Ovary (tissue), 9 donors: ENCODE results near the gene FAN1. TPM values are rescaled to one million over a fixed set of nuclear protein-coding genes. Genes with fewer than 3 reads are reported as not detected.

Experiments used
- DNase-seq, 5 donors: peaks; one replicate each; pipeline ENCODE4 v3.0.0-alpha.2; 2019 to 2020
- H3K27ac ChIP-seq, 2 donors: fragments of 200-600 bp; one replicate each; pipeline versions ENCODE4 v1.5.1 to v1.8.0; 2019 to 2022
- H3K27me3 ChIP-seq: fragments of 200-600 bp; one replicate; pipeline ENCODE4 v1.8.0; 2022
- H3K36me3 ChIP-seq: fragments of 200-600 bp; sonication (generic); one replicate; pipeline ENCODE4 v1.5.1; 2019
- H3K4me1 ChIP-seq: one replicate; pipeline ENCODE4 v1.8.1; 2013; ENCODE audit warnings: mild to moderate bottlenecking, moderate library complexity; ENCODE audit not compliant: insufficient read depth
- H3K4me3 ChIP-seq: fragments of 200-600 bp; sonication (generic); one replicate; pipeline ENCODE4 v1.5.1; 2017
- H3K9me3 ChIP-seq, 2 donors: fragments of 200-600 bp in 1 of 2; sonication (generic) in 1 of 2; one replicate each; pipeline versions ENCODE4 v1.5.1 to v1.8.1; 2013 to 2019; ENCODE audit warnings: mild to moderate bottlenecking in 1 of 2, moderate library complexity in 1 of 2
- CTCF ChIP-seq, 3 donors: fragments of 450-650 bp in 2 of 3; fragments of 200-600 bp in 1 of 3; IDR thresholded peaks; one replicate each; pipeline versions ENCODE4 v1.5.1 to v1.8.0; 2016 to 2022; ENCODE audit warnings: antibody characterized with exemption in 3 of 3, mild to moderate bottlenecking in 1 of 3
- EP300 ChIP-seq: sonication (generic); formaldehyde crosslinking; IDR thresholded peaks from one replicate; pipeline ENCODE4 v1.6.1; 2017; ENCODE audit warnings: antibody characterized with exemption
- POLR2A ChIP-seq: fragments of 450-650 bp; IDR thresholded peaks from one replicate; pipeline ENCODE4 v1.6.1; 2017; ENCODE audit warnings: antibody characterized with exemption, mild to moderate bottlenecking, moderate library complexity
- WGBS, 3 donors: extraction: QIAGEN DNeasy Blood & Tissue Kit in 1 of 3; methylation state at CpG; one replicate each; pipeline versions ENCODE4 v1.1.5 to v1.1.7; 2013 to 2017; 5-methylcytosine and 5-hydroxymethylcytosine counted together
- intact Hi-C, 4 donors: fragments of 100-400 bp; cut with DNase I; formaldehyde crosslinking; loops; one replicate each; pipeline versions ENCODE4 v1.11.0 to v1.15.1; 2022 to 2023
- polyA plus RNA-seq, 2 donors: library from polyadenylated mRNA; stranded (reverse); fragments of 200-250 nt in 1 of 2; fragments of 350-450 nt in 1 of 2; fragmentation: Illumina TruSeq in 1 of 2; extraction: RNeasy Lipid Tissue Mini Kit (QIAGEN cat#74804) in 1 of 2; gene quantifications; one replicate each; pipeline ENCODE4 v1.2.3, GENCODE V29; 2013 to 2014
- total RNA-seq, 7 donors: library from RNA; depleted of rRNA in 2 of 7; stranded (reverse); fragments of >200 nt in 2 of 7; fragmentation: NEBNext Ultra II Directional in 3 of 7; extraction: Animal tissue kit (Norgen Biotek cat#: 25700) in 3 of 7; gene quantifications; one replicate each; pipeline versions ENCODE4 v1.1.0 to v1.2.4, GENCODE V29; 2016 to 2023
- donor health status: DM: no; HTN: no; CAD: no; lungs with moderate emphysema.
- donor health status: DM: no; HTN: no; CAD: no.
- donor health status: Bipolar disorder and iron deficiency.
- donor health status: DM: yes; HTN: yes; CAD: no.
- donor health status: DM: no; HTN: no; CAD: no.
- donor health status: DM: yes; HTN: yes; CAD: no.

The FAN1 gene
- total and polyA plus RNA-seq, 9 donors = 10.1 to 24.1 (median 18.1) TPM

- no peaks in the 10 kb centered on the region for H3K27me3 ChIP-seq
- no peak overlapping the region for H3K27ac ChIP-seq
- no peaks in the 10 kb centered on the region for H3K9me3 ChIP-seq
- WGBS, 3 donors = 84 to 93% (median 92%) methylated on average over 1 of the region's 1 CpG
- TF ChIP-seq EP300 (no peak), POLR2A (no peak), CTCF (IDR thresholded peaks at IDR 0.05) (no peak)
- no peak for DNase-seq
- H3K4me3 ChIP-seq = no peak overlapping the region
- intact Hi-C loops = loop anchor here in 1 of 4 donors (10.0 kb wide), 1 partner anchor 73 kb away; no protein-coding TSS in a partner anchor
- H3K36me3 ChIP-seq = no peaks in the 10 kb centered on the region
- peaks cover 2% of the 10 kb centered on the region for H3K4me1 ChIP-seq
Observed at GRCh38 chr15:30901889-30902288, 1.8 kb upstream of the FAN1 start.

DNA sequence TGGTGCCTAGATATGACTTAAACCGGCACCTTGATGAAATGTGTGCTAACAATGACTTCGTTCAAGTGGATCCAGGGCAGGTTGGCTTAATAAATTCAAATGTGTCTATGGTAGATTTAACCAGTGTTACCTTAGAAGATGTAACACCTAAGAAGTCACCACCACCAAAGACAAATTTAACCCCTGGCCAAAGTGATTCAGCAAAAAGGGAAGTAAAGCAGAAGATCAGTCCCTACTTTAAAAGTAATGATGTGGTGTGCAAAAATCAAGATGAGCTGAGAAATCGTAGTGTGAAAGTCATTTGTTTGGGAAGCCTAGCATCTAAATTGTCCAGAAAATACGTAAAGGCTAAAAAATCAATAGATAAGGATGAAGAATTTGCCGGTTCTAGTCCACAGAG is 1.1 kb downstream of the FAN1 start:
- TF ChIP-seq POLR2A = no peak
- TF ChIP-seq EP300 = no peak
- TF ChIP-seq CTCF (IDR thresholded peaks at IDR 0.05) = no peak
- Histone ChIP-seq H3K27me3 (no peaks in the 10 kb centered on the region), H3K27ac (no peak overlapping the region), H3K4me1 (peaks cover 2% of the 10 kb centered on the region), H3K36me3 (no peaks in the 10 kb centered on the region), H3K9me3 (no peaks in the 10 kb centered on the region), H3K4me3 (no peak overlapping the region)
- 89 to 95% (median 93%) methylated on average over 5 of the region's 5 CpGs for WGBS, 3 donors
- DNase-seq = no peak
- intact Hi-C loops = loop anchor here in 1 of 4 donors (10.0 kb wide), 1 partner anchor 70 kb away; no protein-coding TSS in a partner anchor

- no peaks in the 10 kb centered on the region for H3K9me3 ChIP-seq
- WGBS, 3 donors = 57 to 63% (median 58%) methylated on average over 5 of the region's 5 CpGs
- TF ChIP-seq POLR2A (no peak), CTCF (IDR thresholded peaks at IDR 0.05) (no peak), EP300 (no peak)
- no peaks in the 10 kb centered on the region for H3K36me3 ChIP-seq
- H3K27me3 ChIP-seq = no peaks in the 10 kb centered on the region
- no peak overlapping the region for H3K4me3 ChIP-seq
- DNase-seq = no peak
- H3K4me1 ChIP-seq = peaks cover 2% of the 10 kb centered on the region
- H3K27ac ChIP-seq = no peak overlapping the region
- intact Hi-C loops = loop anchor here in 1 of 4 donors (10.0 kb wide), 1 partner anchor 69 kb away; no protein-coding TSS in a partner anchor
Observed at GRCh38 chr15:30905821-30906220, 2.1 kb downstream of the FAN1 start.

GRCh38 chr15:30906366-30906765 is 2.7 kb downstream of the FAN1 start:
- no peak for DNase-seq
- no peaks in the 10 kb centered on the region for H3K27me3 ChIP-seq
- no peaks in the 10 kb centered on the region for H3K36me3 ChIP-seq
- H3K9me3 ChIP-seq = no peaks in the 10 kb centered on the region
- intact Hi-C loops = loop anchor here in 1 of 4 donors (10.0 kb wide), 1 partner anchor 68 kb away; no protein-coding TSS in a partner anchor
- TF ChIP-seq CTCF (IDR thresholded peaks at IDR 0.05) (no peak), POLR2A (no peak), EP300 (no peak)
- H3K4me3 ChIP-seq = no peak overlapping the region
- peaks cover 2% of the 10 kb centered on the region for H3K4me1 ChIP-seq
- H3K27ac ChIP-seq = no peak overlapping the region
- WGBS, 3 donors = 75 to 84% (median 83%) methylated on average over 4 of the region's 4 CpGs
